ENCODE measurements around the gene PPP1R3F. TPM values are rescaled to one million over a fixed set of nuclear protein-coding genes. Genes with fewer than 3 reads are reported as not detected.

The PPP1R3F gene
- total RNA-seq, 1 experiment from 2014 or later: 7.3 TPM

DNA sequence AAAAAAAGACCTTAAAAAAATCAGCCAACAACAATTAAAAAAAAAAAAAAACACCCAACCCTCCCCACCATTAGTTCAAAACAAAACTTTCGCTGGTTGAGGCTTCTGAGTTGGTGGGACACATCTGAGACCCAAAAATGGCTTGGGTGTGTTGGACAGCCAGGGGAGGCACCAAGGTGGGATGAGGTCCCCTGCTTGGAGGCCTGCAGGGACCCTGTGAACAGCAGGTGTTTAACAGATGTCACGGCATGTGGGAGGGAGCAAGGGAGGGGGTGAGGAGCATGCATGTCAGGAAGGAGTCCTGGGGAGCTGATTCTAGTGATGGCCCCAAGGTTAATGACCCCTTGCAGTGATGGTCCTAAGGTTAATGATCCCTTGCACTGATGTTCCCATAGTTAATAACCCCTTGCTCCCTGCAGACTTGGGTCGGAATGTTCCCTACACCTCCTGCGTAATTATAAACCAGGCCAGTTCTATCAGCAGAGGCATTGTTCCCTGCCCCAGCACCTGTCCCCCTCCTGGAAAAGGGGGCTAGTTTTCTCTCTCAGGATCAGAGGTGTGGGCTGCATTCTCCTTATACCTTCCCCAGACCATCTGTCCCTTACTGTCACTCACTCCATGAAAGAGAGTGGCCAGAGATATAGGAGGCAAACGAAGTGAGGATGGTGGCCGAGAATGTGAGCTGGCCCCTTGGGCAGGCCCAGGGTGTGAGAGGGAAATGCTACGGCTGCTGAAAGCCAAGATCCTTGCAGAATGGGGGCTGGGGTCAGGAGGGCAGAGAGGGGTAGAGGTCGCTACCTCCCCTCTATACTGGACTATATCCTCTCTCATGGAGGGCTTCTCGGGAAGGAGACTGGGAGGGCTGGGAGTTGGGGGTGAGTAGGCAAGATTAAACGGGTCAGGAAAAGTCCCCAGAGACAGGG lies 2.8 kb upstream of the PPP1R3F start:
- no CpG with 5 or more reads among the region's 10 CpGs for WGBS (ENCODE audit: extremely low coverage, insufficient read length, low lambda C conversion rate)
- no peak overlapping the region for H3K56ac ChIP-seq (ENCODE audit: insufficient read length, low read depth, low read length)
- H3K79me2 ChIP-seq (ENCODE audit: insufficient read depth, low read length): 0 out of 2 replicates have a peak, but pooled peaks cover 2% of the 10 kb centered on the region
- H4K20me1 ChIP-seq (ENCODE audit: control insufficient read depth, insufficient read depth, insufficient read length): no peaks in the 10 kb centered on the region
- Mint-ChIP-seq H3K4me1 (peaks cover 14 to 15% of the 10 kb centered on the region in 2 experiments), H3K27ac (no peak overlapping the region), H3K36me3 (ENCODE audit: insufficient read depth in 1 of 3, low read depth in 3 of 3) (peaks cover 7 to 11% (median 10%) of the 10 kb centered on the region in 3 experiments), H3K4me3 (peak overlapping the region in 1 of 2 experiments; percentile 91; a peak in 2 of 5 replicates), H3K27me3 (ENCODE audit: low read depth) (peaks cover 6% of the 10 kb centered on the region), H3K9me3 (peaks cover 73 to 74% of the 10 kb centered on the region in 2 experiments)
- H2AFZ ChIP-seq (ENCODE audit: low read length): no peak overlapping the region
- no peak overlapping the region for H3K27ac ChIP-seq (ENCODE audit: insufficient read length, low read depth, low read length)
- no peak overlapping the region for H3K4me2 ChIP-seq (ENCODE audit: insufficient read depth, insufficient read length, low read length)
- TF ChIP-seq, protein P1, sequence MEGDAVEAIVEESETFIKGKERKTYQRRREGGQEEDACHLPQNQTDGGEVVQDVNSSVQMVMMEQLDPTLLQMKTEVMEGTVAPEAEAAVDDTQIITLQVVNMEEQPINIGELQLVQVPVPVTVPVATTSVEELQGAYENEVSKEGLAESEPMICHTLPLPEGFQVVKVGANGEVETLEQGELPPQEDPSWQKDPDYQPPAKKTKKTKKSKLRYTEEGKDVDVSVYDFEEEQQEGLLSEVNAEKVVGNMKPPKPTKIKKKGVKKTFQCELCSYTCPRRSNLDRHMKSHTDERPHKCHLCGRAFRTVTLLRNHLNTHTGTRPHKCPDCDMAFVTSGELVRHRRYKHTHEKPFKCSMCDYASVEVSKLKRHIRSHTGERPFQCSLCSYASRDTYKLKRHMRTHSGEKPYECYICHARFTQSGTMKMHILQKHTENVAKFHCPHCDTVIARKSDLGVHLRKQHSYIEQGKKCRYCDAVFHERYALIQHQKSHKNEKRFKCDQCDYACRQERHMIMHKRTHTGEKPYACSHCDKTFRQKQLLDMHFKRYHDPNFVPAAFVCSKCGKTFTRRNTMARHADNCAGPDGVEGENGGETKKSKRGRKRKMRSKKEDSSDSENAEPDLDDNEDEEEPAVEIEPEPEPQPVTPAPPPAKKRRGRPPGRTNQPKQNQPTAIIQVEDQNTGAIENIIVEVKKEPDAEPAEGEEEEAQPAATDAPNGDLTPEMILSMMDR (conservative IDR thresholded peaks at IDR 0.05): no peak
- H2BK5ac ChIP-seq (ENCODE audit: insufficient read length, low read length): no peak overlapping the region
- H2BK20ac ChIP-seq (ENCODE audit: low read depth, low read length, poor library complexity, severe bottlenecking): no peak overlapping the region
- H2BK15ac ChIP-seq (ENCODE audit: low read depth, low read length): no peak overlapping the region
- no peak overlapping the region for H3K9ac ChIP-seq (ENCODE audit: extremely low read depth, insufficient read length, low read length)
- no peak overlapping the region for H3K4ac ChIP-seq (ENCODE audit: low read depth, low read length)
- H3T11ph ChIP-seq (ENCODE audit: low read length): no peak overlapping the region
- H3K9me3 ChIP-seq (ENCODE audit: control insufficient read depth, low read depth, low read length): peaks cover 20% of the 10 kb centered on the region
- no peaks in the 10 kb centered on the region for H3K4me1 ChIP-seq (ENCODE audit: insufficient read depth, low read length)
- H4K91ac ChIP-seq (ENCODE audit: insufficient read length, low read depth, low read length): no peak overlapping the region
- H3K23me2 ChIP-seq (ENCODE audit: insufficient read length, low read depth, low read length, poor library complexity, severe bottlenecking): peaks cover 5% of the 10 kb centered on the region
- H3K27me3 ChIP-seq (ENCODE audit: insufficient read depth, low read length): no peaks in the 10 kb centered on the region
- H2AK5ac ChIP-seq (ENCODE audit: insufficient read length, low read length): no peak overlapping the region
- no peak overlapping the region for H3K18ac ChIP-seq (ENCODE audit: insufficient read length, low read depth, low read length)
- no peak overlapping the region for H4K8ac ChIP-seq (replicated peaks; ENCODE audit: insufficient read length, low read depth, low read length)
- DNase-seq: no peak
- no peak overlapping the region for H3K23ac ChIP-seq (ENCODE audit: insufficient read length, low read depth, low read length)
- no peak overlapping the region for H2BK12ac ChIP-seq (ENCODE audit: insufficient read length, low read depth, low read length)
- no peak overlapping the region for H4K5ac ChIP-seq (ENCODE audit: insufficient read length, low read depth, low read length)
- no peak overlapping the region for H2BK120ac ChIP-seq (ENCODE audit: low read depth, low read length, poor library complexity, severe bottlenecking)
- H3K14ac ChIP-seq (ENCODE audit: insufficient read depth, low read length): no peak overlapping the region
- no peaks in the 10 kb centered on the region for H3K79me1 ChIP-seq (ENCODE audit: insufficient read depth, low read depth, low read length, poor library complexity, severe bottlenecking)

All from H9 (cell line).